ENCODE measurements around the gene CDK5.

DNA sequence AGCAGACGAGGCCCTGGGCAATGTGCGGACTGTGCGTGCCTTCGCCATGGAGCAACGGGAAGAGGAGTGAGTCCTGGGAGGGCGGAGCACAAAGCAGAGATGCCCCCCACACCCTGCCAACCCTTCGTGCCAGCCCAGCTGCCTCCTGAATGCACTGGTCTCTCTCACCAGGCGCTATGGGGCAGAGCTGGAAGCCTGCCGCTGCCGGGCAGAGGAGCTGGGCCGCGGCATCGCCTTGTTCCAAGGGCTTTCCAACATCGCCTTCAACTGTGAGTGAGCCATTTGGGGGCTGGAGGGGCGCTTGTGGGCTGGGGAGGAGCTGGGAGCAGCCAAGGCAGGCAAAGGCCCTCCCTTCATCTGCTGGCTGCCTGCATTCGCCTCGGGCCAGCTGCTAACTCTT lies 21.8 kb downstream of the CDK5 start:
- TF ChIP-seq, protein P1, sequence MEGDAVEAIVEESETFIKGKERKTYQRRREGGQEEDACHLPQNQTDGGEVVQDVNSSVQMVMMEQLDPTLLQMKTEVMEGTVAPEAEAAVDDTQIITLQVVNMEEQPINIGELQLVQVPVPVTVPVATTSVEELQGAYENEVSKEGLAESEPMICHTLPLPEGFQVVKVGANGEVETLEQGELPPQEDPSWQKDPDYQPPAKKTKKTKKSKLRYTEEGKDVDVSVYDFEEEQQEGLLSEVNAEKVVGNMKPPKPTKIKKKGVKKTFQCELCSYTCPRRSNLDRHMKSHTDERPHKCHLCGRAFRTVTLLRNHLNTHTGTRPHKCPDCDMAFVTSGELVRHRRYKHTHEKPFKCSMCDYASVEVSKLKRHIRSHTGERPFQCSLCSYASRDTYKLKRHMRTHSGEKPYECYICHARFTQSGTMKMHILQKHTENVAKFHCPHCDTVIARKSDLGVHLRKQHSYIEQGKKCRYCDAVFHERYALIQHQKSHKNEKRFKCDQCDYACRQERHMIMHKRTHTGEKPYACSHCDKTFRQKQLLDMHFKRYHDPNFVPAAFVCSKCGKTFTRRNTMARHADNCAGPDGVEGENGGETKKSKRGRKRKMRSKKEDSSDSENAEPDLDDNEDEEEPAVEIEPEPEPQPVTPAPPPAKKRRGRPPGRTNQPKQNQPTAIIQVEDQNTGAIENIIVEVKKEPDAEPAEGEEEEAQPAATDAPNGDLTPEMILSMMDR (IDR thresholded peaks at IDR 0.05), result no peak
- TF ChIP-seq POLR2A (IDR thresholded peaks at IDR 0.05), result no peak

Measured in esophagus squamous epithelium (tissue), 4 donors.